Duodenal mucosa (tissue), 2 donors: ENCODE data around the gene FAM136A.

Experiments
- H3K27ac ChIP-seq: one replicate; pipeline ENCODE4 v1.7.0; 2013; ENCODE audit warnings: low read depth, low read length
- H3K27me3 ChIP-seq, 2 donors: one replicate each; pipeline ENCODE4 v1.7.0; 2013; ENCODE audit warnings: low read length in 2 of 2, control low read depth in 1 of 2; ENCODE audit not compliant: insufficient read depth in 2 of 2, control insufficient read depth in 1 of 2
- H3K36me3 ChIP-seq, 2 donors: one replicate each; pipeline ENCODE4 v1.7.0; 2013; ENCODE audit warnings: low read length in 2 of 2, control low read depth in 1 of 2; ENCODE audit not compliant: insufficient read depth in 2 of 2, control insufficient read depth in 1 of 2
- H3K4me1 ChIP-seq, 2 donors: one replicate each; pipeline ENCODE4 v1.7.0; 2013; ENCODE audit warnings: low read length in 2 of 2, control low read depth in 1 of 2; ENCODE audit not compliant: insufficient read depth in 2 of 2, control insufficient read depth in 1 of 2
- H3K4me3 ChIP-seq, 2 donors: one replicate each; pipeline ENCODE4 v1.7.0; 2013; ENCODE audit warnings: low read length in 2 of 2, low read depth in 1 of 2
- H3K9ac ChIP-seq, 2 donors: one replicate each; pipeline ENCODE4 v1.7.0; 2013; ENCODE audit warnings: low read length in 2 of 2, low read depth in 1 of 2
- H3K9me3 ChIP-seq, 2 donors: one replicate each; pipeline ENCODE4 v1.7.0; 2013; ENCODE audit warnings: low read length in 2 of 2, control low read depth in 1 of 2; ENCODE audit not compliant: control insufficient read depth in 1 of 2

FAM136A gene

DNA sequence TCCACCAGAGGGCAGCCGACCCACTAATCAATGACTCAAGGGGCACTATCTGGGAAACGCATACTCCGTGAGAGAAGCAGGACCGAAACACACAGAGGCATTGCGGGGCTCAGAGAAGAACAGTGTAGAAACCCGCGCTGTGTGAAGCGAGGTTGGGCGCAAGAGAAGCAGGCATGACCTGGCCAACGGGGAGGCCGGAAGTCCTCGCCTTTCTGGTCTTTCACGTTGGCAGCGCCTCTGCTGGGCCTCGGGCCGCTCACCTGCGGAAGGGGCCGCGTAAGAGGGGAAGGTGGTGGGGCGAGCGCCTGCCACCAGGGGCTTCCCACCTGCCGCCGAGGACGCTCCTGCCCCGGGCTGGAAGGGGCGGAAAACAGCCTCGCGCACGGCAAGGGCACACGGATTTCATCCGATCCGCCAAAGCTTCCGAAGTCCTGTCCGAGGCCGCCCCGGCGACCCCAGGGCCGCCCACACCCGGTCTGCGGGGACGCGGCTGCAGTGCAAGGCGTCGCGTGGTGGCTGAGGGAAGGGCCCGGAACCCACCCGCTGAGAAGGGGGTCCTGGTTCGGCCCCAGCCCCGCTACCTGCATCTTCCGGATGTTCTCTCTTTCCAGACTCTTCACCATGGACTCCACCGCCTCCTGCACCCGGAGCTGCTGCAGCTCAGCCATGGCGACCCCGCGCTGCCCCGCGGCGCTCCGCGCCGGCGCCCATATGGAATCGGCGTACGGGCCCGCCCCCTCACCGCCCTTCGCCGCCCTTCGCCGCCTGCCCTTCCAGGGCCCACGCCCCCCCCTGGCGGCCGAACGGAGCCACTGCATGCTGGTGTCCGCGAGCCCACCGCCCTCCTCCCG is at the start of gene FAM136A:
Gene FAM136A (minus strand): TSS at position 724 of the 851 bp plus-strand sequence. CDS start 56 bp downstream, at position 668.
- Histone ChIP-seq H3K4me3 (peak within 1 kb of the TSS; percentile 81 to 93), H3K27ac (peak within 1 kb of the TSS; percentile 62), H3K9ac (peak within 1 kb of the TSS; percentile 92 to 98), H3K27me3 (no peaks in the 10 kb centered on the region), H3K9me3 (no peaks in the 10 kb centered on the region), H3K4me1 (peaks cover 6 to 15% of the 10 kb centered on the region in 2 donors), H3K36me3 (peaks cover 8 to 28% of the 10 kb centered on the region in 2 donors)

DNA sequence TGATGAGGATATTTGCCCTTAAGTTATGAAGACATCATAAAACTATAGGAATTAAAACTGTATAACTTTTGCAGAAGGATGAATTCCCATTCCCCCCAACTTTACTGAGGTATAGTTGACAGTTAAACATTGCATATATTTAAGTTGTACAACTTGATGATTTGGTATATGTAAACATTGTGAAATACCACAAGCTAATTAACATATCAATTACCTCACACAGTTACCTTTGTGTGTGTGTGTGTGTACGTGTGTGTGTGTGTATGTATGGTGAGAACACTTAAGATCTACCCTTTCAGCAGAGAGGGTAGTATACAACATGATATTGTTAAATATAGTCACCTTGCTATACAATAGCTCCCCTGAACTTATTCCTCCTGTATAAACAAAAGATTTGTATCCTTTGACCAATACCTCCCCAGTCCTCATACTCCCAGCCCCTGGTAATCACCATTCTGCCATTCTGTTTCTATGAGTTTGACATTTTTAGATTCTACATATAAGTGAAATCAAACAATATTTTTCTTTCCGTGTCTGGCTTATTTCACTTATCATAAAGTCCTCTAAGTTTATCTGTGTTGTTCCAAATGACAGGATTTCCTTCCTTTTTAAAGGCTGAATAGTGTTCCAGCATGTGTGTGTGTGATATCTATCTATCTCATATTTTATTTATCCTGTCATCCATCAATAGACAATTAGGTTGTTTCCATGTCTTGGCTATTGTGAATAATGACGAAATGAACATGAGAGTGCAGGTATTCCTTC is 48.2 kb upstream of the FAM136A start:
- H3K4me3 ChIP-seq = no peak overlapping the region
- H3K4me1 ChIP-seq = no peaks in the 10 kb centered on the region
- H3K36me3 ChIP-seq = no peaks in the 10 kb centered on the region
- H3K27me3 ChIP-seq = no peaks in the 10 kb centered on the region
- H3K9me3 ChIP-seq = no peaks in the 10 kb centered on the region
- no peak overlapping the region for H3K27ac ChIP-seq
- H3K9ac ChIP-seq = no peak overlapping the region

DNA sequence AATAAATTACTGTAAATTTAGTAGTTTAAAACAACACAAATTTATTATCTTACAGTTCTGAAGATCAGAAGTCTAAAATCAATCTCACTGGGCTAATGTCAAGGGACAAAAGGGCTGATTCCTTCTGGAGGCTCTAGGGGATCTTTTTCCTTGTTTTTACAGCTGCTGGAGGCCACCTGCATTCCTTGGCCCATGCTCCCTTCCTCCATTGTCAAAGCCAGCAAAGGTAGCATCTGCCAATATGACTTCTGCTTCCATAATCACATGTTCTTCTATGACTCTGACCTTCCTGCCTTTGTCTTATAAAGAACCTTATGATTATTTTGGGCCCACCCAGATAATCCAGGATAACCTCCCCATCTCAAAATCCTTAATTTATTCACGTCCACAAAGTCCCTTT is 46.0 kb upstream of the FAM136A start:
- Histone ChIP-seq H3K27me3 (peaks cover 0 to 3% of the 10 kb centered on the region in 2 donors), H3K9me3 (no peaks in the 10 kb centered on the region), H3K4me1 (no peaks in the 10 kb centered on the region), H3K27ac (no peak overlapping the region), H3K9ac (no peak overlapping the region), H3K36me3 (no peaks in the 10 kb centered on the region), H3K4me3 (no peak overlapping the region)

DNA sequence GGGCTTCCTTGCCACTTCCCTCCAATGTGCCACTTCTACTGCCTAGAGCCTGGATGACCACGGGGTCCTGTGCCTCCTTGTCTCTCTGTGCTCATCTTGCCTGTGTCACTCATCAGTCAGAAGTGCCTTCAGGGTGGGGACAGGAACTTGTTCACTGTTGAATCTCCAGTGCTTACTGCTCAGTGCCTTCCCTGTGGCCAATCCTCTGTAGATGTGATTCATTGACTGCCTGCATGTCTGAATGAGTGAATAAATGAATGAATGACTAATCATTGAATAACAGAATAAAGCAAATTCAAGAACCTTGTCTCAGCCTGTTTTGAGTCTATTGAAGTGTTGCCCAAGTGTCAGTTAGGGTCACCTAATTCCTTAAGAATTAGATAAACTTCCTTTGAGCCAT is 42.3 kb upstream of the FAM136A start:
- Histone ChIP-seq H3K9me3 (no peaks in the 10 kb centered on the region), H3K36me3 (no peaks in the 10 kb centered on the region), H3K9ac (no peak overlapping the region), H3K4me3 (no peak overlapping the region), H3K4me1 (no peaks in the 10 kb centered on the region), H3K27ac (no peak overlapping the region), H3K27me3 (peaks cover 0 to 3% of the 10 kb centered on the region in 2 donors)

DNA sequence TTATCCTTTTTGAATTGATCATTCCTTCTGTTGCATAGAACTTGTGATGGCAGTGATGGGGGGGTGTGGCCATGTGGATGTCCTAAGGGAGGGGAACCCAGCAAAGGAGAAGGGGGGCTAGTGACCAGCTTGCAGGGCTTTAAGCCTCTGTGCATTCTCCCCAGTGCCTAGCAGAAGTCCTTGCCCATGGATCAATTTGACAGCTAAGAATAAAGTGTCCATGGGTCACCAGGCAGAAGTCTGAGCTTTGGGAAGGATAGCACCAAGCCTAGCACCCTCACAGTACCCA is 39.6 kb upstream of the FAM136A start:
- no peaks in the 10 kb centered on the region for H3K36me3 ChIP-seq
- H3K9ac ChIP-seq = no peak overlapping the region
- H3K4me3 ChIP-seq = no peak overlapping the region
- H3K27me3 ChIP-seq = peaks cover 0 to 3% of the 10 kb centered on the region in 2 donors
- no peaks in the 10 kb centered on the region for H3K9me3 ChIP-seq
- H3K27ac ChIP-seq = no peak overlapping the region
- no peaks in the 10 kb centered on the region for H3K4me1 ChIP-seq

DNA sequence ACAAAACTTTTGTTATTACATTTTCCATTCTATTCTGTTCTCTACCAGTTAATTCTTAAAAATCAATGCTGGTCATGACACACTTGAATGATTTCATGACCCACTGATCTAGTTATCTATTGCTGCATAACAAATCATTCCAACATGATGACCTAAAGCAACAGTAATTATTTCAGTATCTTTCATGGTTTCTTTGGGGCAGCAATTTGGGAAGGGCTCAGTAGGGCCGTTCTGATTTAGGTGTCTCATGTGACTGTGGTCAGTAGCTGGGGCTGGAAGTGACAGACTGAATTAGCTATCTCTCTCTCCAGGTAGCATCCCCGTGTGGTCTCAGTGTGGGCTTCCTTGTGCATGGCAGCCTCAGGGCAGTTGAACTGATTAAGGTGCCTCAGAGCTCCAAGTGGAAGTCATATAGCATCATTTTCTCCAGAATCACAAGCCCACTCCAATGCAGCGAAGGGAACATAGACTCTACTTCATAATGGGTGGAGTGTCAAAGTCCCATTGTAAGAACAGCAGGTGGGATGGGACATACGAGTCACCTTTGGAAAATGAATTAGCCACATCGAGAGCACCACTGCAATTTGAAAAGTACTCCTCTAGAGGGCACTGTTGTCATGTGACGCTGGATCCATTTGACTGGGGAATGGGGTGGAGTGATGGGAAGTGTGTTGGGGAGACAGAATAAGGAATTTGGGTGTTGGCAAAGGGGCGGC is 39.1 kb upstream of the FAM136A start:
- H3K9ac ChIP-seq = no peak overlapping the region
- peaks cover 0 to 3% of the 10 kb centered on the region in 2 donors for H3K27me3 ChIP-seq
- H3K4me3 ChIP-seq = no peak overlapping the region
- H3K27ac ChIP-seq = no peak overlapping the region
- no peaks in the 10 kb centered on the region for H3K36me3 ChIP-seq
- no peaks in the 10 kb centered on the region for H3K9me3 ChIP-seq
- no peaks in the 10 kb centered on the region for H3K4me1 ChIP-seq

DNA sequence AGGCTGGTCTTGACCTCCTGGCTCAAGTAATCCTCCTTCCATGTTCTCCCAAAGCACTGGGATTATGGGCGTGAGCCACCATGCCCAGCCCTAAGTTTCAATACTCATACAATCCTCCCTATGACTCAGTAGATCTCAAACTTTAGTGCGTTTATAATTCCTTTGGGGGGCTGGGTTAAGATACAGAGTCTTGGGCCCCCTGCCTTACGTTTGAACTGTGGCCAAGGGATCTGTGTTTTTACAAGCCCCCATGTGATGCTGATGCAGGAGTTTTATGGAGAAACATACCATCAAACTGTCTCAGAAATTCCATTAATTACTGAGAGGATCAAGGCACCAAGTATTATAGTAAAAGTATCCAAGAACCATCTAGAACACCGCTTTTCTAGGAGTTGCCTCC is 38.2 kb upstream of the FAM136A start:
- Histone ChIP-seq H3K4me3 (no peak overlapping the region), H3K9ac (no peak overlapping the region), H3K36me3 (no peaks in the 10 kb centered on the region), H3K9me3 (no peaks in the 10 kb centered on the region), H3K4me1 (no peaks in the 10 kb centered on the region), H3K27ac (no peak overlapping the region), H3K27me3 (peaks cover 0 to 3% of the 10 kb centered on the region in 2 donors)

DNA sequence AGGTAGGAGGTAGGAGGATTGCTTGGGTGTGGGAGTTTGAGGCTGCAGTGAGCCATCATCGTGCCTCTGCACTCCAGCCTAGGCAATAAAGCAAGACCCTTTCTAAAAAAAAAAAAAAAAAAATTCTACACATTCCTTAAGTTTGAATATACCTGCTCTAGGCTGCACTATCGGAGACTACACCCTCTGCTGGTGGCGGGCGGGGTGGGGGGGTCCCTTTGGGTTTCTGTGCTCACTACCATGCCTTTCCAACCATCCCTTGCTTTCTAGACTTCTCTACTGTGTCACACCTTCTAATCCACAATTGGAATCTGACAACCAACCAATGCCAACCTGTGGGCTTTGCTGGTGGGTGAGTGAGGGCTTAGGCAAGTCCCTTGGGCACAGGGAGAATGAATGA is 34.7 kb upstream of the FAM136A start:
- H3K9ac ChIP-seq = no peak overlapping the region
- H3K4me1 ChIP-seq = no peaks in the 10 kb centered on the region
- no peak overlapping the region for H3K27ac ChIP-seq
- H3K27me3 ChIP-seq = no peaks in the 10 kb centered on the region
- H3K4me3 ChIP-seq = no peak overlapping the region
- H3K36me3 ChIP-seq = no peaks in the 10 kb centered on the region
- H3K9me3 ChIP-seq = no peaks in the 10 kb centered on the region

DNA sequence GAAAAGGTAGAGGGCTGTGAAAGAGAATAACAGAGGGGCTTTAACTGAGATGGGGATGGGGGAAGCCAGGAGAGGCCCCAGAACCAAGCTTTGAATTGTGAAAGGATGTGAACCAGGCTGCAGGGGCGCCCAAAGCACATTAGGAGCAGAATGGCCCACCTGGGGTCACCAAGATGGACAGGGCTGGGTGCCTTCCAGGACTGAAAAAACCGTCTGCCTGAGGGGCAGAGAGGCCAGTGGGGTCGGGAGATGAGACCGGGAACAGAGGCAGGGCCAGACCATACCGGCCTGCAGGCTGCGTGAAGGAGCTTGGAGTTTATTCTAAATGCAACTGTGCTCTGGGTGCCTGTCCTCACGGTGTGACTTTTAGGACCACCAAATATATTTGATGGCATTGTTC is 29.1 kb upstream of the FAM136A start:
- no peak overlapping the region for H3K4me3 ChIP-seq
- H3K9me3 ChIP-seq = no peaks in the 10 kb centered on the region
- no peaks in the 10 kb centered on the region for H3K36me3 ChIP-seq
- H3K27ac ChIP-seq = no peak overlapping the region
- H3K9ac ChIP-seq = no peak overlapping the region
- H3K4me1 ChIP-seq = peaks cover 10% of the 10 kb centered on the region in 2 donors
- no peaks in the 10 kb centered on the region for H3K27me3 ChIP-seq

DNA sequence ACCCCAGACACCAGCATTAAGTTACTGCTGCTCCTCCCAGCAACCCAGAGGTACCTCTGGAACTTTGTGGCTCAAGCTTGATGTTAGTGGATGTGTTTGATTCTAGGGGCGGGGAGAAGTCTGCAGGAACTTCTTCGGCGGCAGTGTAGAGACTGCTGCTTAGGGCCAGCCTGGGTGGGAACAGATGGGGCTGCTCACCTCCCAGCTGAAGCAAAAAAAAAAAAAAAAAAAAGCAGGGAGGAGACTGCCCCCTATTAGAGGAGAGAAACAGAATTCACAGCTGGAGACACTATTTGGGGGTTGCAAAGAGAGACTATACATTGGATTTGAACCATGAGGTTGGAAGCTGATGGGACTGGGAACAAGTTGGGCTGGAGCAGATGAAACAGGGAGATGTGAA is 28.6 kb upstream of the FAM136A start:
- Histone ChIP-seq H3K4me3 (no peak overlapping the region), H3K9me3 (no peaks in the 10 kb centered on the region), H3K9ac (no peak overlapping the region), H3K27me3 (no peaks in the 10 kb centered on the region), H3K4me1 (peaks cover 10% of the 10 kb centered on the region in 2 donors), H3K27ac (no peak overlapping the region), H3K36me3 (no peaks in the 10 kb centered on the region)
